DMS79 treated with DMSO at 0.1 percent for 48 hours (cell line): ENCODE results near the gene PSMB5.
A peak's percentile ranks its signal among the peaks of the same experiment; 100 is the strongest.

ENCODE experiments used
- DNase-seq: peaks from one replicate; lab custom pipeline; 2025; lab: John Stamatoyannopoulos, UW

Gene PSMB5

GRCh38 chr14:22986508-22987054 lies 48.1 kb downstream of the PSMB5 start:
- peak; percentile 82 for DNase-seq

- DNase-seq, result no peak
Measured at GRCh38 chr14:22985894-22986507, 48.7 kb downstream of the PSMB5 start.

- no peak for DNase-seq
Measured at GRCh38 chr14:22984959-22985658, 49.6 kb downstream of the PSMB5 start.

GRCh38 chr14:22982477-22983245 lies 52.0 kb downstream of the PSMB5 start, which contains the start of gene AJUBA:
AJUBA (minus strand) TSS chr14:22982551; CDS start chr14:22982266, 285 bp downstream.
- peak; percentile 86 for DNase-seq

GRCh38 chr14:22981876-22982476 lies 52.7 kb downstream of the PSMB5 start:
- no peak for DNase-seq

- no peak for DNase-seq
Measured at GRCh38 chr14:22981090-22981875, 53.4 kb downstream of the PSMB5 start.

- DNase-seq, result no peak
Measured at GRCh38 chr14:22980672-22981089, 54.0 kb downstream of the PSMB5 start.

- no peak for DNase-seq
Measured at GRCh38 chr14:22979748-22980392, 54.8 kb downstream of the PSMB5 start.

- no peak for DNase-seq
Measured at GRCh38 chr14:22978981-22979671, 55.6 kb downstream of the PSMB5 start.

GRCh38 chr14:22978487-22978837 lies 56.2 kb downstream of the PSMB5 start:
- no peak for DNase-seq

- peak; percentile 59 for DNase-seq
Measured at GRCh38 chr14:22977684-22978486, 56.8 kb downstream of the PSMB5 start.

GRCh38 chr14:22977434-22977683 lies 57.3 kb downstream of the PSMB5 start:
- peak; percentile 30 for DNase-seq

GRCh38 chr14:22976620-22977433 lies 57.9 kb downstream of the PSMB5 start:
- peak; percentile 82 for DNase-seq
